NK-92 treated with Interleukin-12 subunit alpha and Interleukin-12 subunit beta, amount 100 ng/mL, for 24 hours (cell line): ENCODE results near the gene ARHGAP6.
"Not testable (repeated sequence)": the region's sequence is repeated elsewhere in the genome, so short reads cannot be mapped to it uniquely, and the experiment has no call there.

Source experiments
- DNase-seq: peaks from one replicate; lab custom pipeline; 2025; lab: John Stamatoyannopoulos, UW

ARHGAP6 gene

DNA sequence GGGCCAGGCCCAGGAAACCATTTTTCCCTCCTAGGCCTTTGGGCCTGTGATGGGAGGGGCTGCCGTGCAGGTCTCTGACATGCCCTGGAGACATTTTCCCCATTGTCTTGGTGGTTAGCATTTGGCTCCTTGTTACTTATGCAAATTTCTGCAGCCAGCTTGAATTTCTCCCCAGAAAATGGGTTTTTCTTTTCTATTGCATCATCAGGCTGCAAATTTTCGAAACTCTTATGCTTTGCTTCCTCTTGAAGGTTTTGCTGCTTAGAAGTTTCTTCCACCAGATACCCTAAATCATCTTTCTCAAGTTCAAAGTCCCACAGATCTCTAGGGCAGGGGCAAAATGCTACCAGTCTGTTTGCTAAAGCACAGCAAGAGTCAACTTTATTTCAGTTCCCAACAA lies 430.3 kb downstream of the ARHGAP6 start:
- DNase-seq: not testable (repeated sequence)

DNA sequence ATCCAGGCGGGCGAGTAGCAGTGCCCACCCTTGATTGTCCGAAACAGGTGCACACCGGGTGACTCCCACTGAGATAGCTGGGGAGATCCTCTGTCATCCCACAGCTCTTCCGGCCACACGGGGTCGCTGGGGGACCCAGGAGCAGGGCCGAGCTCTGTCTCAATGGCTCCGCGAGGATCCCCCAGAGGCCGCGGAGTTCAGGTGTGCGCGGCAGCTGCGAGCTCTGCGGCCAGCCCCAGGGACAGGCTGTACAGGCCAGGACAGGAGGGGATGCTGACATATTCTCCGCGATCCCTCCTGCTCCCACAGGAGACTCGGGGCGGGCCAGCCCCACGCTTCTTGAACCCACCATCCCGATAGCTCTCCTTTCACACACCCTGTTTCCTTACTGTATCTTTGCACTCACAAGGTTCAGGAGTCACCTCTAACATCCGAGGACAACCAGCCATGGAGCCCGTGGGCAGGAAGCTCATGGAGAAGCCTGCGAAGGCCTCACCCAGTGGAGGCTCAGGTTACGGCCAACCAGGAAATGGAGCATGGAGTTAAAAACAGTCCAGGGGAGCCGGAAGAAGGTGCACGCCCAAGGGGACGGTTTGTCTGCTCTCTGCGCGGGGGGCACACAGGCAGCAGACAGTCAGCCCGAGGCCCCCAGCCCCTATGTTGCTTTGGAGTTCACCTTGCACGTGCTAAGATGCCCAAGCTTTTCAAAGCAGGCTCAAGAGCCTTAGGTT lies 450.4 kb downstream of the ARHGAP6 start:
- no peak for DNase-seq

DNA sequence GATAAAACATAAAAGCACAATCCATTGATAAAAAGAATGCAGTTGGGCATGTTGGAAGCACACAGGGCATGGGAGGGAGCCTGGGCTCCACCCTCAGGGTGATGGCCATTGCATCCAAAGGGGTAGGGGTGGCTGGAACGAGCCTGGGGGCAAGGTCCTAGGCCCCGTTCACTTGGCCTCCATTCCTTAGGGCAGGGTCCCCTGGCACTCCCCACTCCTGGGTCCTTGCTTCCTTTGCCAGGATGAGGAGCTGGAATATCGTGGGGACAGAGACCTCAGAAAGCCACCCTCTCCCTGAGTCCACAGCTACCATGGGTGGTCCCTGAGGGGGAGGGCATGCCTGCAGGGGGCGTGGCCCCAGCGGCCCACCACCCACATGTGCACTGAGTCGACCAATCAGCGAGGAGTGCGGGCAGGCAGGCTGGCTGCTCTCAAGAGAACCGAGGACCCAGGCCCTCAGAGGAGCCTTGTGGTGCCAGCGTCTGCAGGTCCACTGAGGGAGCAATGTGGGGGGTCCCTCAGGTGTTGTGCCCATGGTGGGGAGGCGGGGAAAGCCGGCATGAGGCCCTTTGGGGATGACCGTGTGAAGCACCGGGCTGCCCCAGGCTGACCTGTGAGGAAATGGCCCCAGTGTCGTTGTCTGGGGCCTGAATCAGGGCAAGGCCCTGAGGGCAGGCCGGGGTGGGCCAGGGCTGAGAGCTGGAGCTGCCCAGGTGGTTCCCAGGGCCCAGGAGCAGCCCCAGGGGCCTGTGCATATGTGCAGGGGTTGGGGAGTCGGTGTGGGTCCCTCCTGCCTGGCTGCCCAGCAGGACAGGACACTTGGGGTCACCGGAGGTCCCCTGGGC lies 451.2 kb downstream of the ARHGAP6 start:
- DNase-seq: no peak

DNA sequence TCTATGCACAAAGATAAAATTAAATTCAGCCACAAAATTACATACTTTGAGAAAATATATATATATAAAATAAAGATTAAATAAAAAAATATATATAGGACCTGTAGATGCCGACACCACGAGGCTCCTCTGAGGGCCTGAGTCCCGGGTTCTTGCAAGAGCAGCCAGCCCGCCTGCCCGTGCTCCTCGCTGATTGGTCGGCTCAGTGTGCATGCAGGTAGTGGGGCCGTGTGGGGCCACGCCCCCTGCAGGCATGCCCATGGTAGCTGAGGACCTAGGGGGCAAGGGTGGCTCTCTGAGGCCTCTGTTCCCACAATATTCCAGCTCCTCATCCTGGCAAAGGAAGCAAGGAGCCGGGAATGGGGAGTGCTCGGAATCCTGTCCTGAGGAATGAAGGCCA lies 453.0 kb downstream of the ARHGAP6 start:
- DNase-seq: no peak

DNA sequence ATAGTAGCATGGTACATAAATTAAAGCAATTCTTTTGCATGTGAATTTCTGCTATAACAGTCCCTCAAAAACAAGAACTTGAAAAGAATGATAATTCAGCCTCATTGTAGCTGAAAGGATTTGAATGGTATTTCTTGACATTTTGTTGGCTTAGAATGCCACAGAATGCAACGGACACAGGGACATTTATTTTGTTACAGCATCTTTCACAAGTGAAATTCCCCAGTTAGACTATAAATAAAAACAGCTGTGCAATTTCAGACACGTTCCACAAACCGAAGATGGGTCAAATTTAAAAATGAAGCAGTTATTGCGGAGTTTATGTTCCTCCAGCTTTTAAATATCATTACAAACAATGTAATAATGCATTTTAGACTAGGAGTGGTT lies 455.3 kb downstream of the ARHGAP6 start:
- DNase-seq: no peak

DNA sequence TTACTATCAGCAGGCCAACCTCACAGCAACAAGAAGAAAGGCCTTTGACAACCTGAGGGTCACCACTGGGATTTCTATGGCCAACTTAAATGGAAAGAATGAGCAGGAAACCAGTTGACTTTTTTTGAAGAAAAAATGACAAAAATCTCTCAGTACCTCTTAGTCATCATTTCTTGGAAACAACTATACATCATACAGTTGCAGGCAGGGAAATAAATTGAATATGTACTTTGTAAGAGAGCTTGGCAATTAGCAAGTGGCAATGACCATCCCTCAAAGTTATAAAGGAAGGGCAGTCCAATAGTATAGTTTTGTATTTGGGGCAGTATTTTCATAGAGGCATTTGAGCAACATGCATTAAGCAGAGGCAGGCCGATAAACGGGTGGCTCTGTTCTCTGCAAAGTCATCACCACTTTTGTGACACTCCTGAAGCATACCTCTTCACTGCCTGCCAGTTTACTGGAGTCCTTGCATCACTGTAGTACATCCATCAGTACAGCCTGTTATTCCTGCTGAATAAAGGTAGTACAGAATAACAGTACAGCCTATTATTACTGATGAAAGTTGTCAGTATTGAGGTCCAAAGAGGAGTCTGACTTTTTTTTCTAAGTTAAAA lies 455.8 kb downstream of the ARHGAP6 start:
- no peak for DNase-seq

DNA sequence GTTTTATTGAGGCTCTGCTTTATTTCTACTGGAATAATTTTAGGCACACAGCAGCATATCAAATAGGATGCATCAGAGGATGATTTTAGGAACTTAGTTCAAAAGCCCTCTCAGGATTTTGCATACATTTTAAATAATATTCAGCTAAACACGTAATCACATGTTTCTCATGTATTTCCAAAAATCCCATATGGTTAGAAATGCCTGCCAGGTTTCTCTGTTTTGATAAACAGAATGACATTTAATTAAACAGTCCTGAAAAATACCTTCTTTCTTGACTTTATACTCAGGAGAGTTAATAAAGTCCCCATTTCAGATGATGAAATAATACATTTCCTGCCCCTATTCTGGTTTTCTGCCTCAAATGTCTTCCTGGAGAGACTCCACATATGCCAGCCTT lies 459.0 kb downstream of the ARHGAP6 start:
- DNase-seq: no peak

DNA sequence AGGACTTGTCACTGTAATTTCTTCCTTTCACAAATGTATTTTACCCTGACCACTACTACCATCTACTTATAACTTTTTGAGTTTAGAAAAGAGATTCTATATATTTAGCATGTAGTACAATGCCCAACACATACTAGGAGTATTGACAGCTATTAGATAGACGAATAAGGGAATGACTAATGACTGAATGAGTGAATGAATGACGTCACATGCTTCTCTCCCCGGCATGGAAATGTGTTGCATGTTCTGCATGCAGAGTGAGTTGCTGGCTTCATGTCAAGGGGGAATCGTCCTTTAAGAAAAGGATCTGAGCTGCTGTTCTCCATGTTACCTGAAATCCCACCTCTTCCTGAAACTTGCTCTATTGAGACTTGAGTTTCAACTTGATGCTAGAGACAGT lies 459.9 kb downstream of the ARHGAP6 start:
- DNase-seq: no peak

DNA sequence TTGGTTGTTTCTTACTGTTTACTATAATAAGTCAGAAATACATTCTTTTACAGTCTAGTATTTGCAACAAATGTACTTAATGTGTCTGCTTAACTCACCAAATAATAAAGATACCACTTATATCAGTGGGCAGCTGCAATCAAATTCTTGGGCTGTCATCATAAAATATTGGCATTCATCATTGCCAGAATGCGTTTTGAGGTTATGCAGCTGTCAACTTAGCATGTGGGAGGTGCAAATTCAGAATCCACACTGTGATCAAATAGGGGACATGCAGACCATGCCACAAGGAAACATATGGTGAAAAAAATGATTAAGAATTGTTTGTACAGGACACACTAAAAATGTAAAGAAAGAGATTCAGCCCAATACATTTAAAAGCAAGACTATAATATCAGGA lies 468.0 kb downstream of the ARHGAP6 start:
- no peak for DNase-seq

DNA sequence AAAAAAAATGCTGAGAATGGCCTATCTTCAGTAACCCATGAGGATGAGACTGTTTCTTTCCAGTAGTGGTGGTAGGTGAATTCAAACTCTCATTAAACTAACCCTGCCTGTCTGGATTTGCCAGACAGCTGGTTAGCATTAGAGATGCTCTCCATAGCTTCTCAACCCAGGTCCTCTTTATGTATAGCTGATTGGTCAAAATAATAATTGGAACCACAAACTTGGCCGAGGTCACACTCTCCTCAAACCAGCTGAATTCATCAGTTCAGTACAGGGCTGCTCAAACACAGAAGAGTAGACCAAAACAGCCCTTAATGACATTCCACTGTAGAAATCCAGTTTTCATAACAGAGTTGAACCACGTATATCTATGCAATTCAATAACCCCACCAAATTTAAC lies 469.2 kb downstream of the ARHGAP6 start:
- no peak for DNase-seq

DNA sequence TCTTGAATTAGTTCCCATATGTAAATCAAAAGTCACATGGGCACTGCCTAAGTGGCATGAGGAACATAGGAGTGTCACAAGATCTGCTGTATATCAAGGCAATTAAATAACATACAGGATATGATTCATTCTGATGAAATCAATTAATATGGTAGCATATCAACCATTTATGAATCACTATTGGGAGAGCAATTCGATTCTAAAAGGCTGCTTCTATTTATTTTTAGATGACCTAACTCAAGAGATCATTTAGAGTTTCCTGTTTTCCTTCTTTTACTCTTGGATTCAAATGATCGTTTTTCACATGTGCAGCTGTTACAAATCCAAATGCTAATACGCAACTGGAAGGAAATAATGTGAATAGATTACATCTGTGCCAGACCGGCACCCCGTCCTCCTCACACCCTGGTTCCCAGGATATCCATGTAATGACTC lies 472.7 kb downstream of the ARHGAP6 start:
- DNase-seq: no peak

DNA sequence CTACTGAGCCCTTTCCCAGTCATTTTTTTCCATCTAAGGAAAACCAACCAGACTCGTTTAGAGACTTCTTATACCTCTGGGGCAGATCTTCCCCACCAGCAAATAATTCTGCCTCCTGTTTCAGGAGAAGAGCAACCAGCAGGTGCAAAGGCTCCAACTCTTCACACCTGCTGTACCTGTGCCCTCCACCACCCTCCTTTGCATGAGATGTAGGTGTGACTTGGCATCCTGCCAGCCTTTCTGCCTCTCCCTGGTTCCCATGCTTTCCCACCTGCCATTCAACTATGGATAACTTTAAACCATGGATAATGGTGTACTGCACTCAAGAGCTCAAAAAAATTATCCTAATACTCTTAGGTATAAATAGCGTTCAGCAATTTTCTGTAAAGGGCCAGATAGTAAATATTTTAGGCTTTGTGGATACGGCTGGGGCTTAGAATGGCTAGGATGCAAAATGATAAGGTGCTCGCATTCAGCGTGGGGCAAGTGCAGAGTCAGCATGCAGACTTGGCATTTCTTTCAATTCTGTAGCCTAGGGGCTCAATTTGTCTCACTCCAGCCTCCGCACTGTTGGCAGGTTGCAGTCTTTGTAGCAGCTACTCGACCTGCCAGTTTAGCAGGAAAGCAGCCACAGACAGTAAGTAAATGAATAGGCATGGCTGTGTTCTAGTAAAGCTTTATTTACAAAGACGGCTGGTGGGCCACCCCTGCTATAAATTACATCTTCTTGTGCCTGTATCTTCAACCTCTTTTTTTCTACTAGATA lies 474.8 kb downstream of the ARHGAP6 start:
- DNase-seq: no peak

DNA sequence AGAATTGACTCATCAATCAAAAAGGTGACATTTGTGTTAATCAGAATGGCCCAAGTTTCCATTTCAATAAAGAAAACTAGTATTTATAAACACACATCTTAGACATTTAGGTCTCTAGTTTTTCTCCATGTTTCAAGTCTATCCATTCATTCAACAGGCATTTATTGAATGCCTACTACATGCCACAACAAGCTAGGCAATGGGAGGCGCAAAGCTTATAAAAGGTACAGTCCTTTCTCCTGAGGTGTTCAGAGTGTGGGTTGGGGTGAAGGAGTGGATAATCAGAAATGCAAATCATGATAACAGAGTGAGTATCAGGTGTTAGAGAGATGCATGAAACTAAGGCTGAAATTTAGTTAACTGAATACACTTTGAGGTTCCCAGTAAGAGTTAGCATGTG lies 476.6 kb downstream of the ARHGAP6 start:
- no peak for DNase-seq

DNA sequence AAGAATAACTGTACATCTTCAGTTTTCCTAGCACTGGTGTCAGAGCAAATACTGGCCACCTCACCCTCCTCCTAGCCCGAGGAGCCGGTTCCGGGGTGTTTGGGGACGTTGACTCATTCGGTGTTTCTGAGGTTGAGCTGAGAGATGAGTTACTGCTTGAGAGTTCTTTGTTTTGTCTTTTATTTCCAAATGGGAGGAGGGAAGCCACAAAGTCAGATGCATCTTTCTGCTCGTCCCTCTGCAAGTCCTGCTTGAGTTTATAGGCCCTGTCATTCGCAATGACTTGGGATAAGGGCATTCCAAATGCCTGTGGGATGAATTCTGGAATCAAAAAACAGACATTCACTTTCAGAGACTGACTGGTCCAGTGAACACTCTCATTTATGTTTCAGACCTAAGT lies 477.1 kb downstream of the ARHGAP6 start:
- no peak for DNase-seq

DNA sequence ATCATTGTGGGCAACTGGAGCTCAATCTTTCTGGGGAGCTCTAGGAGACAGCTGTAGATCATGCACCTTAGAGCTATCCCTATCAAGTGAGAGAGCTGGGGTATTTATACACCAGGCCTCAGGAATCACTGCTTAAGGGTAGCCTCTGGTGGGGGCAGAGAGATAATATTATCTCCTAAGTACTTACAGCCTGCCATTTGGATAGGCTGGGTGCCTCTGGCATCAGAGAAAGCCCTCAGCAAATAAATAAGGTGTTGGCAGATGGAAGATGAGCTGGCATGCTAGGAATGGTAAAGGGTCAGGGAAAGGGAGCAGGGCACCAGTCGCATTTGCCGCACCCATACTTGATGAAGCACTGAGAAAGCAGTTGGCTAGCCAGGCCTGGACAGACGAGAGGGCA lies 478.7 kb downstream of the ARHGAP6 start:
- DNase-seq: no peak

DNA sequence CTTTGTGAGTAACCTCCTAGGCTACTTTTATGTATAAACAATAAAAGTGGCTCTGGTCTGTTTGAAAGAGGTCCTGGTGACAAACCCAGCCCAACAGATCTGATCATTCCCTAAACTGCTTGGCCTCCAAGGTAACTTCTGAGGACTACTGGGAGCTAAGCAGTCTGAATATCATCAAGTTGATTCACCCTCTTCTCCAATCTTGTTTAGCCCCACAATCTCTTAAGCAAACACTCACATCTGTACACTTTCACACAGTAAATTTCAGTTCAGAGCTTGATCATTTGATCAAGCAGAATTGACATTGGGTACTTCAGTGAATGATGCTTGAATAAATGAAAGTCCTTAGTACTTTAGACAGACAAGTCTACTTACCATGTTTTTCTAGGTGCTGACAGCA lies 479.9 kb downstream of the ARHGAP6 start:
- DNase-seq: no peak

DNA sequence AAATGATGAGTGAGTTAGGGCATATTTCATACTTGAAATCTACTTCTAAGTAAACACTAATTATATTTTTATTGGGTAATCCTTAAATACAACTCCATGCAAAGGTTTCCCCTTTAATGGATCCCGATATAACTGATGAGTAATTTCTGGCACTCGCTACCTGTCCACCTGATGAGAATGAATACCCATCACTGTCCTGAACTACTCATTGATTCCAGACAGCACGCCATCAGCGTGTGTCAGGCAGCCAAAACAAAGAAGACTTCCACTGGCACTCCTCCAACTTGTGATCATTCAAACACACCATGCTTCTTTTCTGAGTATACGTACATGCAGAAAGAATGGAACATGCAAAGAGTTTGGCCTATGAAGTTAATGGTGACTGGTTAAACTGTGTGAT lies 485.1 kb downstream of the ARHGAP6 start:
- DNase-seq: no peak

DNA sequence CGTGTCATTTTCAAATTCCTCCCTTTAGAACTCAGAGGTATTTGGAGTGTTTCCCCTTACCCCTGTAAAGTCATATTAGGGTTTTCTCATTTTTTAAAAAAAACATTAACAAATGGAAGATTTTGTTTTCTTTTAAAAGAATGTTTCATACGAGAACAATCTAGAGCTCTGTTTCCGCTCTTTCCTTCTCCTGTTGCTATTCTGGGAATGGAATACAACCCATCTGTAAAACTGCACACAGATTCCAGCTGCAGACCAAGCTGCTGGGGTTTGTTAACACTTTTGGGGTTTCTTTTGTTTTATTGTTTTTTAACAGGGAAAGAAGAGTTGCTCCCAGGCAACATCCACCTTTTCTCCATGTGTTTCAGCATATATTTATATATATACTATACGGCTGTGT lies 493.3 kb downstream of the ARHGAP6 start:
- no peak for DNase-seq

DNA sequence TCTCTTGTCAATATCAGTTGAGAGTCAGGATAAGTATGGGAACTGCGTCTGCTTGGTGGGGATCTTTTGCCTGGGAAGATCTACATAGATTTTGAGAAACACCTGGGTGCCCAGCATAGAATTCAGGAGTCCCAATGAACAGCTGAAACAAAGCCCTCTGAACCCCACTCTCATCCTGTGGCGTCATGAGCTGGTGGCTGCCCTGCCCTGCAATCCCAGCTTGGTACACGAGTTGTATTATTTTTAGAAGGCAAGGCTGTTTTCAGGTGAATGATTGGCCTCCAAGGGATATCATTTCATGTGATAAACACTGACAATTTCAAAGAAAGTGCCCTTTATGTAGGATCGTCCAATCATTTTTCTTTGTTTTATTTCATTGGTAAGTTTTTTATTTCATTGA lies 493.8 kb downstream of the ARHGAP6 start:
- DNase-seq: no peak

DNA sequence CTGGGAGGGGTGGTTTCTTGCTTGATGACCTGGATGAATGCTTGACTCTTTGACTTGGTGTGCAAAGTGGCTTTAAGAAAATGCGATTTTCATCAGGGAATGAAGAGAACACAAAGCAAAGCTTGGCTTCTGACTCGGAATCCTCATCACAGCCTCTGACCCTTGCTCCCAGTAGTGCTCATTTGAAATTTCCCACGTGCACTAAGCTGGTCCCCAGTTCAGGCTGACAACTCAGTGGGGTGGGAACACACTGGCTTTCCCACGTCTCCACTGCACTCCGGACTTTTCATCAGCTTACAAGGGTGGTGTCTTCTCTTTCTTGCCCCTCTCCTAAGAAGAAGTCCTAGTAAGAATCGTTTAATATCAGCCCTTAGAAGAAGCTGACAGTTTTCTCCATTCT lies 501.3 kb downstream of the ARHGAP6 start:
- DNase-seq: no peak

DNA sequence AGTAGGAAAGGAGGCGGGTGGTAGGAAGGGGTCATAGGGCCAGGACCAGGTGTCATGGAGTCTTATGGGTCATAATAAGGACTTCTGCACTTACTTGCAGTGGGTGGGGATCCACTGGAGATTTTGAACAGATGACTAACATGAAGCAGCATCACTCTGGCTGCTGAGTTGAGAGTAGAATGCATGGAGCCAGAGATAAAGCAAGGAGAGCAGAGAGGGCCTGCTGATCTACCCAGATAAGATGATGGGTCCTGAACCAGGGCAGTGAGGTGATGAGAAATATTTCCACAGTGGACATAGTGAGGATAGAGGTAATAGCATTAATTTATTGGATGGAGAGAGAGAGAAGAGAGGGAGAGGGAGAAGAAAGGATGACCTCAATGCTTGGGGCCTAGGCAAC lies 506.6 kb downstream of the ARHGAP6 start:
- DNase-seq: no peak

DNA sequence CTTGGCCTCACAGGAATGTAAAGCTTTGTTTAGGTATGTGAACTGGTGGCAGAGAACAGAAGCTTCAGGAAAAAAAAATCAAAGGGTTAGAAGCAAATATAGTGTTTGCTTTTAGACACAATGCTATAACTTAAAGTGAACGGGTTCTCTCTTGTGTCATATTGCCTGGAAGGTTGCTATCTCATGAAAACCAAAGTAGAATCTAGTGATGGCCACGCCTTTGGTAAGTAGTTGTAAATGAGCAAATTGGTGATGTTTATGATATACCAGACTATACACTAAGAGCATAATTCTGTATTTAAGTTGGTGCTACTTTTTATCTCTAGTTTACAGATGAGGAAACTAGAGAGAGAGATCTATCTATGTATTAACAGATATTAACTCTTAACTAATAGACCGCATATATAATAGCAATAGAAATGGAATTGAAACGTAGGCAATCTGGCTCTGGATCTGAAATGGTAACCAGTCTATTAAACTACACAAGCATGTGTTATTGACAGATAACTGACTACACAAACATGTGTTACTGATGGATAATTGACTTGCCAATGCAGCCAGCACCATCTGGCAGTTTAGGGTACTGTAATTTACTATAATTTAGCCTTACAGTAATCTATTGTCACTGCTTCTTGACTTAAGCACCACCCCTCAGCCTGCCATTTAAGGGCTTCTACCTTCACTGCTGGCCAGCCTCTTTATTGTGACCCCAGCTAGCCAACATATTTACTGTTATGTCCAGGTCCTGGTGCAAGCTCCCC lies 513.7 kb downstream of the ARHGAP6 start:
- no peak for DNase-seq
